Measurements from ENCODE around the gene LCN12. TPM values are rescaled to one million over a fixed set of nuclear protein-coding genes. Genes with fewer than 3 reads are reported as not detected.

Gene LCN12
- total RNA-seq, 4 donors from 2014 or later = not detected

DNA sequence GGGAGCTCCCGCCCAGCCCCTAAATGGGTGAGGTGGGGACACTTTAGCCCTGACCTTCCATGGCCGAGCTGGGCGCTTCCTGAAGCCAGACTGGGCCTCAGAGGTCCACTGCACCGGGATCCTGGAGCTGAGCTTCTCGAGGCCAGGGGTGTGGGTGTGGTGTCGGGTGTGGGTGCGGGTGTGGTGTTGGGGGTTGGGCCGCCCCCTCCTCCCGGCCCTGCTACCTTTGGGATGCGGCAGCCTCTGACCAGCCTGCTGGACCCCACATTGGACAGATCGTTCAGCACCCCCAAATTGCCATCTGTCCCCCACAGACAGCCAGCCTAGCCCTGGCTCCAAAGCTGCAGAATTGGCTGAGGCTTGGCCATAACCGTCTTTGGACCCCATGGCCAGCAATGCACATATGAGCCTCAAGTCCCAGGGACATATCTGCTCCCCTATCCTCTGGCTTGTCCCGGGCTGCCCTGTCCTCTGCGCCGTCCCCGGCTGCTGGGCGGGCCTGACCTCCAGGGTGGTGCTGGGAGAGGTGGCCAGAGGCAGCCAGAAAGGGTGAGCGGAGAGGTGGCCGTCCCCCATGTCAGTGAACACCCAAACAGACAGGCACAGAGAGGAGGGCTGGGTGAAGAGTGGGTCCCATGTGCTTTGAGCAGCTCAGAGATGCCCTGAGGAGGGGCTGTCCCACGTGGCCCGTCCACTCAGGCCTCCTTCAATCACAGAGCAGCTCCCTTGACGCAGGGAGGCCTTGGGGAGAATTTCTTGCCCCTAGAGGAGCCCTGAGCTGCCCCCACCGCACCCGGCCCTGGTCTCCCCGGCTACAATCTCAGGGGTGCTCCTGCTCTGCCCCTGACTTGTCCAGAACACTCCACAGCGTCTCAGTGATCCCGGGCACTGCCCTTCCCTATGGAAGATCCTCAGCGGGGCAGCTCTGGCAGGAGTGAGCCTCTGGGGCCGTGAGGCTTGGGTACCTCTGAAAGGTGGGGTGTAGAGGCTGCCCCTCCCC lies 21.8 kb downstream of the LCN12 start:
- no peaks in the 10 kb centered on the region for H3K9me3 ChIP-seq
- peaks cover 28 to 44% (median 38%) of the 10 kb centered on the region in 4 donors for H3K4me1 ChIP-seq
- WGBS = 90% methylated on average over 18 of the region's 29 CpGs
- no peak for DNase-seq (ENCODE audit: extremely low spot score)
- TF ChIP-seq POLR2AphosphoS5 (IDR thresholded peaks at IDR 0.05) = no peak
- TF ChIP-seq EP300 (IDR thresholded peaks at IDR 0.05) = no peak
- TF ChIP-seq, protein P1, sequence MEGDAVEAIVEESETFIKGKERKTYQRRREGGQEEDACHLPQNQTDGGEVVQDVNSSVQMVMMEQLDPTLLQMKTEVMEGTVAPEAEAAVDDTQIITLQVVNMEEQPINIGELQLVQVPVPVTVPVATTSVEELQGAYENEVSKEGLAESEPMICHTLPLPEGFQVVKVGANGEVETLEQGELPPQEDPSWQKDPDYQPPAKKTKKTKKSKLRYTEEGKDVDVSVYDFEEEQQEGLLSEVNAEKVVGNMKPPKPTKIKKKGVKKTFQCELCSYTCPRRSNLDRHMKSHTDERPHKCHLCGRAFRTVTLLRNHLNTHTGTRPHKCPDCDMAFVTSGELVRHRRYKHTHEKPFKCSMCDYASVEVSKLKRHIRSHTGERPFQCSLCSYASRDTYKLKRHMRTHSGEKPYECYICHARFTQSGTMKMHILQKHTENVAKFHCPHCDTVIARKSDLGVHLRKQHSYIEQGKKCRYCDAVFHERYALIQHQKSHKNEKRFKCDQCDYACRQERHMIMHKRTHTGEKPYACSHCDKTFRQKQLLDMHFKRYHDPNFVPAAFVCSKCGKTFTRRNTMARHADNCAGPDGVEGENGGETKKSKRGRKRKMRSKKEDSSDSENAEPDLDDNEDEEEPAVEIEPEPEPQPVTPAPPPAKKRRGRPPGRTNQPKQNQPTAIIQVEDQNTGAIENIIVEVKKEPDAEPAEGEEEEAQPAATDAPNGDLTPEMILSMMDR (IDR thresholded peaks at IDR 0.05) = no peak
- TF ChIP-seq POLR2A (IDR thresholded peaks at IDR 0.05; ENCODE audit: low read depth) = no peak
- H3K4me3 ChIP-seq = no peak overlapping the region
- intact Hi-C loops (cut with DNase I) = no loop called here
- H3K27me3 ChIP-seq = peaks cover 0 to 29% (median 0%) of the 10 kb centered on the region in 4 donors
- H3K36me3 ChIP-seq = no peaks in the 10 kb centered on the region
- no peak overlapping the region for H3K27ac ChIP-seq (replicated peaks in 1 of 4)

DNA sequence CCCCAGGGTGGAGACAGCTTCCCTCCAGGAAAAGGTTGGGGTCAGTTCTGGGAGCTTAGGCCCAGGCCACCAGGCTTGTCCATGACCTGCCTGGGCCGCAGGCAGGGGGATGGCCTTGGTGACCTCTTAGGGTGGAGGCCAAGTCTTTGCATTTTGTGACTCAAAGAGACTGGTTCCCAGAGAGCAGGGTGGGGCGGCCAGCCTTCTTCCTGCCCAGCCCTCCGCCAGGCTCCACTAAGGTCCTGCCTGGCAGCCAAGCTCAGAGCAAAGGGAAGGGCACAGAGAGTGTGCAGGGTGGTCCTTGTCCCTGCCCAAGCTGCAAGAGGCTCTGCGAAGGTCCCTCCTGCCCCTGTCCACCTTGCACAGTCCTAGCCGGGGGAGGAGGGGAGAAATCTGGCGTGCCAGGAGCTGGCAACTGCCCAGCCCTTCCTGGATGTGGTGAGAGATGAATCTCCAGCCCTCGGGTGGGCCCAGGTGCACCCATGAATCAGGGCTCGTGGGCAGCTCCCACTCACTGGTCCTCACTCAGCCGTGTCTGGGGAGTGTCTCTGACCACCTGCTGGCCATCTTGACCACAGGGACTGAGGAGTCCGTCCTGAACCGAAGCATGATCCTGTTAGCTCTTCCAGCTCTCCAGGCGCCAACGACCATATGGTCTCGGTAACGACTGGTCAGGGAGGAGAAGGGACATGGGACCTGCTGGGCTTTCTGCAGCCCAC lies 22.9 kb downstream of the LCN12 start:
- no peak for TF ChIP-seq POLR2A (IDR thresholded peaks at IDR 0.05; ENCODE audit: low read depth)
- no peak for TF ChIP-seq EP300 (IDR thresholded peaks at IDR 0.05)
- TF ChIP-seq POLR2AphosphoS5 (IDR thresholded peaks at IDR 0.05) = no peak
- TF ChIP-seq, protein P1 (IDR thresholded peaks at IDR 0.05) = no peak
- Histone ChIP-seq H3K27me3 (peaks cover 0 to 29% (median 0%) of the 10 kb centered on the region in 4 donors), H3K4me1 (peaks cover 30 to 47% (median 40%) of the 10 kb centered on the region in 4 donors), H3K9me3 (no peaks in the 10 kb centered on the region), H3K36me3 (no peaks in the 10 kb centered on the region), H3K27ac (replicated peaks in 1 of 4) (peak overlapping the region in 2 of 4 donors; percentile 27 to 33), H3K4me3 (no peak overlapping the region)
- WGBS = 63% methylated on average over 10 of the region's 15 CpGs
- intact Hi-C loops (cut with DNase I) = no loop called here
- no peak for DNase-seq (ENCODE audit: extremely low spot score)

DNA sequence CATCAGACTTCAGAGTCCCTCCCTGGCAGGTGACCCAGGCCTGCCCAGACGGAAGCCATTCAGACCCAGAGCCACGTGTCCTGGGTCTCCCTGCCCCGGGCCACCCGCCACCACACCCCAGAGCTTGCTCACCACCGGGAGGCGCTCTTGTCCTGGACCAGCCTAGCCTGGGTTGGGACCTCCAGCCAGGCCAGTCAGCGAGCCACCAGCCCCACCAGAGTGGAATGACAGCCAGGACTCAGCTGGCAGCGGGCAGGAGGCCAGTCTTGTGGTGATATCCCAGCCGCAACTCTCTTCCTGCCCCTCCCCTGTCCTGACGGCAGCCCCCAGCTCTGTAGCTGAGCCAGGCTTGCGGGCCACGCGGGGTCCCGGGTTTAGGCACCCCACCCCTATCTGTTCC lies 23.6 kb downstream of the LCN12 start:
- peaks cover 30 to 47% (median 43%) of the 10 kb centered on the region in 4 donors for H3K4me1 ChIP-seq
- intact Hi-C loops (cut with DNase I) = no loop called here
- H3K9me3 ChIP-seq = no peaks in the 10 kb centered on the region
- H3K4me3 ChIP-seq = no peak overlapping the region
- 85% methylated on average over 6 of the region's 14 CpGs for WGBS
- H3K27me3 ChIP-seq = peaks cover 0 to 22% (median 0%) of the 10 kb centered on the region in 4 donors
- no peak for DNase-seq (ENCODE audit: extremely low spot score)
- no peaks in the 10 kb centered on the region for H3K36me3 ChIP-seq
- TF ChIP-seq EP300 (IDR thresholded peaks at IDR 0.05) (no peak), POLR2AphosphoS5 (IDR thresholded peaks at IDR 0.05) (no peak)
- TF ChIP-seq, protein P1 (IDR thresholded peaks at IDR 0.05) = peak in 1 of 3 experiments; percentile 14
- peak overlapping the region in 1 of 4 donors; percentile 33 for H3K27ac ChIP-seq (replicated peaks in 1 of 4)

DNA sequence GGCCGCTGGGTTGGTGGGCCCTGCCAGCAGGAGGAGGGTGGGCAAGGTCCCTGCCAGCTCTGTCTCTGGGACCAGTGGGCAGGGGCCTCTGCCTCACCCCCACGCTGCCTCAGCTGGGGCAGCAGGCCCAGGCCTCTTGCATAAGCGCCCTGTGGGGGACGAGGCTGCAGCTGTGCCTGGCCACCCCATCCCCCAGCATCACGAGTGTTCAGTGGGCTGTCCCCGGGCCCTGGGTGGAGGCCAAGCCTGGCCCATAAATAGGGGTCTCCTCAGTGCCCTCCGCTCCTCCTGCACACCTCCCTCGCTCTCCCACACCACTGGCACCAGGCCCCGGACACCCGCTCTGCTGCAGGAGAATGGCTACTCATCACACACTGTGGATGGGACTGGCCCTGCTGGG lies 25.1 kb downstream of the LCN12 start, which contains the start of gene PTGDS:
Gene PTGDS (plus strand): TSS at position 282 of the 400 bp plus-strand sequence. CDS start 75 bp downstream, at position 357.
- 49% methylated on average over 3 of the region's 10 CpGs for WGBS
- Histone ChIP-seq H3K9me3 (no peaks in the 10 kb centered on the region), H3K4me1 (peaks cover 30 to 54% (median 46%) of the 10 kb centered on the region in 4 donors), H3K27me3 (peaks cover 0 to 34% (median 0%) of the 10 kb centered on the region in 4 donors), H3K27ac (replicated peaks in 1 of 4) (peak within 1 kb of the TSS in 3 of 4 donors; percentile 48 to 64 (median 52)), H3K36me3 (no peaks in the 10 kb centered on the region), H3K4me3 (peak within 1 kb of the TSS; percentile 54 to 68 (median 56))
- no peak for TF ChIP-seq POLR2A (IDR thresholded peaks at IDR 0.05; ENCODE audit: low read depth)
- no peak for TF ChIP-seq EP300 (IDR thresholded peaks at IDR 0.05)
- TF ChIP-seq POLR2AphosphoS5 (IDR thresholded peaks at IDR 0.05) = no peak
- TF ChIP-seq, protein P1 (IDR thresholded peaks at IDR 0.05) = no peak
- no peak for DNase-seq (ENCODE audit: extremely low spot score)
- intact Hi-C loops (cut with DNase I) = no loop called here
